Measurements from ENCODE around the gene NTMT2.
"Not testable (repeated sequence)": the region's sequence is repeated elsewhere in the genome, so short reads cannot be mapped to it uniquely, and the experiment has no call there.

The NTMT2 gene
- total RNA-seq, result 0 to 0.77 (median 0) reads per million in 17 experiments

- no peak for DNase-seq
These were observed at the start of gene NTMT2 for GRCh38 chr1:170145770-170146676. NTMT2 (plus strand) TSS chr1:170145959; CDS start chr1:170146108, 149 bp downstream.

- DNase-seq, result no peak
These were observed 49.6 kb upstream of the NTMT2 start for GRCh38 chr1:170095976-170096748.

GRCh38 chr1:170096806-170097340, 48.9 kb upstream of the NTMT2 start:
- DNase-seq, result no peak

GRCh38 chr1:170097449-170097948, 48.3 kb upstream of the NTMT2 start:
- DNase-seq, result no peak

- DNase-seq, result not testable (repeated sequence)
These were observed 32.6 kb upstream of the NTMT2 start for GRCh38 chr1:170113140-170113539.

GRCh38 chr1:170114906-170115305, 30.9 kb upstream of the NTMT2 start:
- DNase-seq, result no peak

GRCh38 chr1:170122366-170122765, 23.4 kb upstream of the NTMT2 start:
- DNase-seq, result no peak

- no peak for DNase-seq
These were observed 20.5 kb upstream of the NTMT2 start for GRCh38 chr1:170125269-170125668.

GRCh38 chr1:170126696-170127095, 19.1 kb upstream of the NTMT2 start:
- peak in 1 of 4 experiments; percentile 4 for DNase-seq

- no peak for DNase-seq
These were observed 14.3 kb upstream of the NTMT2 start for GRCh38 chr1:170131450-170131849.

GRCh38 chr1:170131984-170132383, 13.8 kb upstream of the NTMT2 start:
- DNase-seq, result no peak

GRCh38 chr1:170133766-170134495, 11.8 kb upstream of the NTMT2 start:
- no peak for DNase-seq

- no peak for DNase-seq
These were observed 11.2 kb upstream of the NTMT2 start for GRCh38 chr1:170134521-170134920.

GRCh38 chr1:170140371-170140770, 5.4 kb upstream of the NTMT2 start:
- DNase-seq, result no peak

- DNase-seq, result no peak
These were observed 698 bp upstream of the NTMT2 start for GRCh38 chr1:170145061-170145460.

GRCh38 chr1:170146720-170147263, 1.0 kb downstream of the NTMT2 start:
- DNase-seq, result no peak

GRCh38 chr1:170149241-170149640, 3.5 kb downstream of the NTMT2 start:
- DNase-seq, result no peak

GRCh38 chr1:170150016-170150415, 4.3 kb downstream of the NTMT2 start:
- no peak for DNase-seq

GRCh38 chr1:170150921-170151320, 5.2 kb downstream of the NTMT2 start:
- DNase-seq, result no peak

GRCh38 chr1:170153417-170153816, 7.7 kb downstream of the NTMT2 start:
- no peak for DNase-seq

GRCh38 chr1:170155055-170155454, 9.3 kb downstream of the NTMT2 start:
- no peak for DNase-seq

- DNase-seq, result no peak
These were observed 10.8 kb downstream of the NTMT2 start for GRCh38 chr1:170156594-170156993.

All from suppressor macrophage (primary cell).